Measurements from ENCODE around the gene TRIM45. TPM values are rescaled to one million over a fixed set of nuclear protein-coding genes. Genes with fewer than 3 reads are reported as not detected.
"Not testable (repeated sequence)": the region's sequence is repeated elsewhere in the genome, so short reads cannot be mapped to it uniquely, and the experiment has no call there.

The TRIM45 gene
- total RNA-seq, 1 donor from 2014 or later, result 8.0 TPM

- DNase-seq (ENCODE audit: low spot score), result no peak
These were observed 9.0 kb upstream of the TRIM45 start for GRCh38 chr1:117130526-117130925.

DNA sequence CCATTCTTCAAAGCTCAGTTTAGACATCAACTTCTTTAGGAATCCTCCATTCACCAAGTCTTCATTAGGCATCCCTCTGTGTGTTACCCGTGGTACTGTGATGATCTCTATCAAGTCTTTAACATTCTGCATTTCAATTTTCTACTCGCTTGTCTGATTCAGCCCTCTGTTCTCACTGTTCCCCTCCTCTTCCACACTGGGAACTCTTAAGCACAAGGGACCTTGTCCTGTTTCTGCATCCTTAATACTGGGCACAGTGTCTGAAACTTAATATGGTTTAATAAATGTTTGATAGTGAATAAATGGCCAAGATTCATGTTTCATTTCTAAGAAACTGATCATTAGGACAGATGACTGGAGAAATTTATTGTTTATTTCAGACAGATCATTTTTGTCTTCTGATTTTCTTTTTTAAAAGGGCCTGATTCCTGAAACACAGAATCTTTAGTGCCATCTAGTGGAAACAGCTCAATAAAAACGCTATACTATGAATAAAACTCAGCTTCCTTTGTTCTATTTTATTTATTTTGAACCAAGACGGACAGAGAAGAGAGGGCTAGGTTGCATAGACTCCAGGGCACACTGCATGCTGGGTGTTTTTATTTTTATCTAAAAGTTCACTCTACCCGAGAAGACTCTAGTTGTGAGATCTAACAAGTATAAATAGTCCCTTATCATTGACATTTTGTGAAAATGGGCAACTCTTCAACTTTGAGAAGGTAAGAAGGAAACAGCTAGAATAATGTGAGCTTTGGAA, 7.0 kb upstream of the TRIM45 start:
- no peak for DNase-seq (ENCODE audit: low spot score)

GRCh38 chr1:117127795-117128194, 6.2 kb upstream of the TRIM45 start:
- DNase-seq (ENCODE audit: low spot score), result no peak

DNA sequence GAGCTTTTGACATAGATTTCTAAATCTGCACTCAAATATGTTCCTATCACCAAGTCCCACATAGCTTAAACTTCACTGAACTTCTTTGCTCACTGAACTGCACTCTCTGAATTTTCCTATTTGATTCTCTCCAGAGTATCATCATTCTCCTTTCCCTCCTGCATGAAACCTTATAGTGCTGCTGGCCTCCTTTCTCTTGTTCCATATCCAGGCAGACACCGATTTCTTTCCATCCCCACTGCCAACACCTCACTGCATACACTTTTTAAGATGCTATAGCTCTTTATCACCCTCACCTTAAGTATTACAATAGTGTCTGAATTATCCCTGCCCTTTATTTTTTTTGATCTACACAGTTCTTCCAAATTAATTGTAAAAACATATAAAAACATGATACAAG, 3.1 kb upstream of the TRIM45 start:
- no peak for DNase-seq (ENCODE audit: low spot score)

GRCh38 chr1:117123274-117123673, 1.7 kb upstream of the TRIM45 start:
- no peak for DNase-seq (ENCODE audit: low spot score)

DNA sequence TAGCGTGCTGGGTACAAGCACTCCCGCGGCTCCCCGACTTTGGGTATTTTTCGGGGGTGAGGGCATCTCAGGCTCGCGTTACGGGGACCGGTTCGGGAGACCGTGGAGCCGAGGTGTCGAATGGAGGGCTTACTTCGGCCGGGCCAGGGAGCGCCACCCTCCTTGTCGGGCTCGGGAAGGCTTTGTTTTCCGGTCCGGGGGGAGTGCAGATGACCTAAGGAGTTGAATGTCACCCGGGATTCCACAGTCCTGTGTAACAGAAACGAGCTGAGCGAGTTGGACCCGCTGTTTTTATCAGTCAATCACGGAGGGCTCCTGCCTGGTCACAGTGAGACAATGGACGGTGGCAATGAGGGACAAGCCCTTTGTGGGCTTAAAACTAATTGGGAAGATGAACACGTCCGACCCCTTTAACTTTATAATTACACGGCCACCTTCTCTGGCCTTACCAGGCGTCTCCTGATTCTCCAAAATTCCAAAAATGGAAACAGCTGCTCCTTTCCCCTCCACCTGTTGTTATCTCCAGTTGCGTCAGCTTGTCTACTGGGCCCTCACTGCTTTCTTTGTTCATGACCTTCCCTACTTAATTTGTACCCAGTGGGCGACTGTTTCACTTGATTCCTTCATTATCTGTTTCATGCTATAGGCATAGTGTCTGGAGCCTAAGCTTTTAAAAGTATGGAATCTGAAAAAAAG, 929 bp upstream of the TRIM45 start:
- DNase-seq (ENCODE audit: low spot score), result no peak

DNA sequence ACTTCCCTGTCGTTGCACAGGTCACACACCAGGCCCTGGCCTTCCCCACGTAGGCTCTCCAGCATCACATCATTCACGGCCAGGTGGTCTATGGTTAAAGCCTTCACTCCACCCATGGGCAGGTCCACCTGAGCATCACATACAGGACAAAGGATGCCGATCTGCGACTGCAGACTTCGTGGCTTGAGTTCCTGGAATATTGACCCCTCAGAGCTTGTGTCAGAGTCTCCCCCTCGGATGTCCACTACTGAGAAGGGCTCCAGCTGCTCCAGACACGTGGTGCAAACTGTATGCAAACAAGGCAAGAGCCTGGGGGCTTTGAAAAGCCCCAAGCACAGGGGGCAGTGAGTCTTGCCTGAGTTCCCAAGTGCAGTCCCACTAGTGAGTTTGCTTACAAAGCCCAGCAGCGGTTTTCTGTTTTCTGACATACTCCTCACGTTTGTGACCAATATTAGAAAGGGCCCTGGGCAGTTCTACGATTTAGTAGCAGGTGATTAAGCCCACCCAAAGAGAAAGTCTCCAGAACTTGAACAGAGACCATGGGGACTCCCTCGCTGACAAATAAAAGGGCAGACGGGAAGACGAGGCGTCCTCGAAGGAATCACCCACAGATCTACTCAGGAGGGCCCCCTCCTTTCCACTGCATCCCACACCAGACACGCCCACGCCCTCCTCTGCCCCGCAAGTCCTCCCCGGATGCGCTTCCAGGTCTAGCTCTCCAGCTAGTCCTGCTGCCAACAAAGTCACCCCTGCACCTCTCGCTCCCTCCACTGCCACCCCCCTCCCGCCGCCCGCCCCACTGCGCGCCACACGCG, 568 bp downstream of the TRIM45 start:
- no peak for DNase-seq (ENCODE audit: low spot score)

GRCh38 chr1:117119144-117119543, 2.4 kb downstream of the TRIM45 start:
- not testable (repeated sequence) for DNase-seq (ENCODE audit: low spot score)

DNA sequence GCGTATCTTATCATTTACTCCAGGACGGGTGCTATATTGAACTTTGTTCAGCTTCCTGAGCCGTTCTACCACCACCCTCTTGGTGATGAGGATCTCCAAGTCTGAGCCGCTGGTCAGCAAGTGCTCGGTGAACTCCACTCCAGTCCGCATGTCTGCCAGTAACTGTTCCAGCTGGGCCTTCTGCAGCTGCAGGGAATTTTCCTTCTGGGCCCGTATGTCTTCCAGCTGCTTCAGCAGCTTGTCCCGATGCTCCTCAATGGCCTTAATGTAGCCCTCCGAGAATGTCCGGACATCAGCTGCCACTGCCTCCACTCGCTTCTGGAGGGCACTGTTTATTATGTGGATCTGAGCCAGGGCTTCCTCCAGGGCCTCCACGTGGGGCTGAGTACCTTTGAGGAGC, 3.4 kb downstream of the TRIM45 start:
- no peak for DNase-seq (ENCODE audit: low spot score)

GRCh38 chr1:117117697-117118096, 3.9 kb downstream of the TRIM45 start:
- no peak for DNase-seq (ENCODE audit: low spot score)

- no peak for DNase-seq (ENCODE audit: low spot score)
These were observed 4.8 kb downstream of the TRIM45 start for GRCh38 chr1:117116784-117117130.

- DNase-seq (ENCODE audit: low spot score), result no peak
These were observed 5.3 kb downstream of the TRIM45 start for GRCh38 chr1:117116090-117116783.

DNA sequence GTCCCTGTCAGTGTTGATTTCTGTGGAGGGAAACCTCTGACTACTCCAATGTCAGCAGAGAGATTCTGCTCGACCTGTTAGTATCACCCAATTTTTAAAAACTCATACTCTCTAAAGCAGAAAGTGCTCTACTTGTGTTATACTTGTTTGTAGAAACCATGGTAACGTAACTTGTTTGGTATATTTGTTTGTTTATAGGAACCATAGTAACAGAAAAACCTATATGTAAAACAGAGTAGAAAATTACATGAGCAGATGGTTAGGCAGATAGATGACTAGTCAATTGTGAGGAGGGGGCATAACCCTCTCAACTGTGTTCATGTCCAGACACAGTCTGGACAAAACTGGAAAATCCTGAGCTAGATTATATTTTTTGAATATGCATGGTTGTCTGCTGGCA, 6.7 kb downstream of the TRIM45 start:
- no peak for DNase-seq (ENCODE audit: low spot score)

DNA sequence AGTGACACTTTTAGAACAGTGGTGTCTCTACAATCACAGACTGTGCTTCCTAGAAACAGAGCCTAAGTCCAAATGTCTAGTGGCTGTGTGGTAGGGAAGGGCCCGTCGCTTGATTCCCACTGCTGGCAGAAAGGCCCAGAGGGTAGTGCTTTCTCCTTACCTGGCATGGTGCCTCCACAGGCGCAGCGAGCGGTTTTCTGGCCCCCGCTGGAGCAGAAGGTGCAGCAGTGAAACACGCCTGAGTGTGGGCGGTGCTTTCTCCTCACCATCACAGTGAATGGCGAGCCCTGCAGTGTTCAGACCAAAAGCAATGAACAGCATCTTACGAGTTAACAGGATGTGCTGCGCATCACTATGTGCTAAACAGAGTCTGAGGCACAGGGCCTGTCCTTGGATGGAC, 8.3 kb downstream of the TRIM45 start:
- no peak for DNase-seq (ENCODE audit: low spot score)

GRCh38 chr1:117112047-117112717, 9.4 kb downstream of the TRIM45 start:
- DNase-seq (ENCODE audit: low spot score), result no peak

DNA sequence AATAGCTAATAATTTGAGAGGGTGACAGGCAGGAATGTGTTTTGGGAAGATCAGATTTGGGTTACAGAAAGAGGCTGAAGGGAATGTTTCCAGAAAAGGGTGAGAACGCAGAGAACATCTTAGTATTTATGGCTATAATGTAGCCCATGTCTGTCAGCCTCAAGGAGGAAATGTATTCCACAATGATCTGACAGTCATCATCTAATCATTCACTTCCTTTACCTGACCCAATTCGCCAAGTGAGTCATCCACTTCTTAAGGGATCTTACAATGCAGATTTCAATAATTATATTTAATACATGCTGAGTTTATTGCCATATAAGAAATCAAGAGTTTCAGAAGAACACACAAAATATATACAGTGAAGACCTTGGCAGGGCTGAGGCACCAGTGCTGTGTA, 10.8 kb downstream of the TRIM45 start:
- DNase-seq (ENCODE audit: low spot score), result no peak

DNA sequence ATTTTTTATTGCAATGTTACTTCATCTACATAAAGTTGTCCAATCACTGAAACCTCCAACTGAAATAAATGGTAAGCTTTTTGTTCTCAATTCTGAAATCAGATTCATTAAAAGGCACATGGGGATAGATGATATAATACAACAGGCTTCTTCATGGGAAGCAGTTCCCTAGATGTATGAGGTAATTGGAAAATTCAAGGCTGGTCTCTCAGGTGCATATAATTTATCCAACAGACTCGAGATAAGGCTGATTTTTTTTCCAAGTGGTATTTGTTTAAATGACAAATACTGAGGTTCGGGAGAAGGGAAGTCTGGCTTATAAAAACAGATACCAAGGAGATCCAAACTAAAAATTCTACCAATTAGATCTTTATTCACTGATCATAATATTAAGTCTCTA, 14.2 kb downstream of the TRIM45 start:
- DNase-seq (ENCODE audit: low spot score), result no peak

- DNase-seq (ENCODE audit: low spot score), result no peak
These were observed 15.1 kb downstream of the TRIM45 start for GRCh38 chr1:117106478-117106877.

GRCh38 chr1:117105722-117106121, 15.8 kb downstream of the TRIM45 start:
- no peak for DNase-seq (ENCODE audit: low spot score)

DNA sequence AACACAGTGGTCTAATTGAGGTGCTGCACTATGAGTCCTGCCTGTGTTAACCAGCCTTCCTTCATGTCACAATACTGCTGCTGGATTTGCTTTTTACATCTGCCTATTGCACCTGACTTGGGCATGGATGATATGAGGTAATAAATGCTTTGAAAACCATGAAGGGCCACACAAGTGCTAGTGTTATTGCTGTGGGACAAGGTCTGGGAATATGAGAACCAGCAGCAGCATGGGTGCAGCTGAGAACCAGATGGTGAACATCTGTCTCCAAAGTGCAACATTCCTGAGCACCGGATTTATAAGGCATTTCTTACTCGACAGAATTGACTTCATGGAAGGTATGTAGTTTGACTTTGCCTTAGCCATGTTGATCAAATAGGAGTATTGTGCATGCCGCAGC, 16.6 kb downstream of the TRIM45 start:
- no peak for DNase-seq (ENCODE audit: low spot score)

- DNase-seq (ENCODE audit: low spot score), result not testable (repeated sequence)
These were observed 19.7 kb downstream of the TRIM45 start for GRCh38 chr1:117101858-117102257.

DNA sequence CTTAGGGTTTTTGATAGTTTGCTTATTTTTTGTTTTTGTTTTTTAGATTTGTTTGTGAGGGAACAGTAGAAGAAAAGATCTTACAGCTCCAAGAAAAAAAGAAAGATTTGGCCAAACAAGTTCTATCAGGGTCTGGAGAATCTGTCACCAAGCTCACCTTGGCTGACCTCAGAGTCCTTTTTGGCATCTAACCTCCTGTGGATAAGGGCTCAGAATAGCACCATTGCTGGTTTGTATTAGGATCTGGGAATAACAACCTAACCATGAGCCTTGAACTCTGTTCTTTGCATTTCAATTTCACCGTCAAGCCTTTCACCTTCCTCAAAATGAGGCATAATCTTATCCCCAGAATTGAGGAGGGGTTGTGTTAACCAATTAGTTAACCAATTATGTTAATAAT, 20.2 kb downstream of the TRIM45 start:
- DNase-seq (ENCODE audit: low spot score), result no peak

All from ureter (tissue), 1 donor.